GM13976 (cell line): ENCODE data around the gene WASF2.
"Not testable (repeated sequence)": the region's sequence is repeated elsewhere in the genome, so short reads cannot be mapped to it uniquely, and the experiment has no call there.

Source experiments
- DNase-seq: peaks from one replicate; pipeline ENCODE4 v3.0.0; 2012; ENCODE audit warnings: low spot score
- CTCF ChIP-seq: IDR thresholded peaks from 2 replicates; pipeline ENCODE4 v1.5.1; 2012; ENCODE audit warnings: borderline replicate concordance, mild to moderate bottlenecking; ENCODE audit not compliant: insufficient read depth; ENCODE audit errors: extremely low read depth, missing control alignments, control extremely low read depth
- in situ Hi-C: fragments of 300-500 bp; cut with MboI; formaldehyde crosslinking; loops from one replicate; pipeline ENCODE4 v1.12.0; 2022; ENCODE audit warnings: low sequenced_read_pairs, mixed read lengths, inconsistent platforms; ENCODE audit not compliant: unreplicated experiment

Gene WASF2

GRCh38 chr1:27412502-27412901, 77.5 kb downstream of the WASF2 start:
- in situ Hi-C loops: no loop called here
- no peak for TF ChIP-seq CTCF
- no peak for DNase-seq

DNA sequence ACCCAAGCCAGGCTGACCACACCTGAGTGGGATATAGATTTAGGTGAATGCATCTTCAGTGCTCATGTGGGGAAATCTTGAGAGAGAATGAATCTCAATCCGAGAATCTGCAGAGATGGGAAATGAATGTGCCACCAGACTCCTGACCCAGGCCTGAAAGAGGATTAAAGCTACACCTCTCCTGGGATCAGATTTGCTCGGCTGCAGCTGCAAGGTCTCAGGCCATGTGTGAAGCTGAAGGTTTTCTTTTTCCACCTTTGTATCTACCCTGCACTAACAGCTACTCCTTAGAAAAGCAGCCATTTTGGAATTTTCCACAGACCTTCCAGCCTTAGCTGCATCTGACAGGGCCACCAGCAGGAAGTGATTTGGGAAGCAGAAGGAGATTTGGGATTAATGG, 79.3 kb downstream of the WASF2 start:
- no peak for DNase-seq
- no peak for TF ChIP-seq CTCF
- in situ Hi-C loops: no loop called here

DNA sequence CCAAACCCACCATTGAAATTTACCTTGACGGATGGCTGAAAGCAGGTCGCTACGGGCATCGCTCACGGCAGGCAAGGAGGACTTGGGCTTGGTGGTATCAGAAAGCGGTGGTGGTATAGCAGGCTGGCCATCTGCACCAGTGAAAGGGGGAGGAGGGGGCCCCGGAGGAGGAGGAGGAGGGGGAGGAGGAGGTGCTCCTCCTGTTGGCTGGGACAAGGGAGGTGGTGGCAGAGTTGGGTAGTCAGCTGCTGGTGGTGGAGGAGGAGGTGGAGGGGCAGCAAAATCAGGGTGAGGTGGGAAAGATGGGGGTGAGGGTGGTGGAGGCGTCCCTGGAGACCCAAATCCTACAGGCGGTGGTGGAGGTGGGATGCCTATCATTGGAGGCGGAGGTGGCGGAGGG, 80.3 kb downstream of the WASF2 start:
- TF ChIP-seq CTCF: no peak
- no peak for DNase-seq
- in situ Hi-C loops: no loop called here

DNA sequence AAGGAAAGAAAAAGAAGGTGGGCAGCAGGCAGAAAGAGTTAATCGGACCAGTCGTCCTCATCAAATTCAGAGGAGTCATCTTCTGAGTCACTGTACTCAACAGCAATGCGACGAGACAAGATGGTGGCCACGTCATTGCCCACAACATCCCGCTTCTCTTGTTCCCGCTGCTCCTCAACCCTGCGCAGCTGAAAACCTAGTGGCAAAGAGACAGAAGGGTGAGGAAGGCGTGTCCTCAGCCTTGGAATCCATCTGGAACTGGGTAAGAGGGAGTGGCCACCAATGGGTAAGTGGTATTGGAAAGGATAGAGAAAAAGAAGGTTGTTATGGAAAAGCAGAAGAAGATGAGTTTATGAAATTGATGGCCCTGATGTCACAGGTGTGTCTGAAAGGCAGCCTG, 81.8 kb downstream of the WASF2 start:
- no peak for DNase-seq
- in situ Hi-C loops: no loop called here
- TF ChIP-seq CTCF: no peak

DNA sequence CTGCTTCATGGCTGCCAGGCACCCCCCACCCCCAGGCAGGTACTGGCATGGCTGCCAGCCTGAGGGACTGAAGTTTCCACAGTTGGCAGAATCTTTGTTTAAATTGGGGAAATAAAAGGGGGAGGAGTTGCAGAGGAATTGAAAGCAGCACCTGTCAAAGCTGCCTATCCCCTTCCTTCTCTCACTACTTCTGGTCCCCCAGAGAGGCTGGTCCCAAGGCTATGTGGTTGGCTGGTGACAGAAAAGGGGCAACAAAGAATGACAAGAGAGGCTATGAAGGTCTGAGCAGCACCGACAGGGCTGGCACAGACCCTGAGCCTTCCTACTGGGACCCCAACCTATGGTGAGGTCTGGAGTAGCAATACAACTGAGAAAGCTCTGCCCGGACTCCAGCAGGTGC, 83.2 kb downstream of the WASF2 start:
- in situ Hi-C loops, DNase-seq: not testable (repeated sequence)

DNA sequence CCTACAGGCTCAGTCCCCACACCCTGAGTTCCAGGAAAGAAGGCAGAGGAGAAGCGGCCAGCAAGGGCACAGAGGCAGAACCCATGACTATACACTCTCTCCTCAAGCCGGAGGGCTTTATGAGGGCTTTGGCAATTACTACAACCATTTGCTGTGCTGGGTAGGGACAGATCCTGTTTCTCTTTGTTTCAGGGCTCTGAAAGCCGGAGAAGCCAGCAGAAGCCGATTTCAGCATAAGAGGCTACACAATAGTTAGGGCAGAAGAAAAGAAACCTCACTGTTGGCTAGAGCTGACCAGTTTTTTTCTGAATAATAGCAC, 83.6 kb downstream of the WASF2 start:
- in situ Hi-C loops: no loop called here
- TF ChIP-seq CTCF: no peak
- no peak for DNase-seq

GRCh38 chr1:27405598-27406361, 84.2 kb downstream of the WASF2 start:
- DNase-seq, in situ Hi-C loops: not testable (repeated sequence)

- DNase-seq: no peak
- in situ Hi-C loops: no loop called here
- no peak for TF ChIP-seq CTCF
Observed at GRCh38 chr1:27405074-27405473, 84.9 kb downstream of the WASF2 start.
